H9 (cell line): ENCODE measurements around the gene LSP1. TPM values are rescaled to one million over a fixed set of nuclear protein-coding genes. Genes with fewer than 3 reads are reported as not detected.

Source experiments
- DNase-seq: peaks from one replicate; pipeline ENCODE4 v3.0.0-alpha.2; 2017
- H2AFZ ChIP-seq: one replicate; pipeline ENCODE4 v1.6.1; 2013; ENCODE audit warnings: mild to moderate bottlenecking, low read length, control low read depth, moderate library complexity
- H2AK5ac ChIP-seq: 2 replicates; pipeline ENCODE4 v1.6.1; 2013; ENCODE audit warnings: low read length, control low read depth, mixed read lengths; ENCODE audit not compliant: insufficient read length
- H2BK120ac ChIP-seq: one replicate; pipeline ENCODE4 v1.6.1; 2013; ENCODE audit warnings: low read depth, mild to moderate bottlenecking, low read length, control low read depth, inconsistent platforms; ENCODE audit not compliant: poor library complexity, severe bottlenecking
- H2BK12ac ChIP-seq: 2 replicates; pipeline ENCODE4 v1.6.1; 2013; ENCODE audit warnings: low read length, control low read depth, mixed read lengths, low read depth; ENCODE audit not compliant: insufficient read length
- H2BK15ac ChIP-seq: 2 replicates; pipeline ENCODE4 v1.6.1; 2013; ENCODE audit warnings: low read depth, low read length, control low read depth
- H2BK20ac ChIP-seq: one replicate; pipeline ENCODE4 v1.6.1; 2013; ENCODE audit warnings: low read depth, mild to moderate bottlenecking, low read length, control low read depth, inconsistent platforms; ENCODE audit not compliant: poor library complexity, severe bottlenecking
- H2BK5ac ChIP-seq: 2 replicates; pipeline ENCODE4 v1.6.1; 2013; ENCODE audit warnings: low read length, control low read depth, mixed read lengths; ENCODE audit not compliant: insufficient read length
- H3K14ac ChIP-seq: 2 replicates; pipeline ENCODE4 v1.6.1; 2013; ENCODE audit warnings: low read length, control low read depth; ENCODE audit not compliant: insufficient read depth
- H3K18ac ChIP-seq: 2 replicates; pipeline ENCODE4 v1.6.1; 2013; ENCODE audit warnings: low read depth, mild to moderate bottlenecking, mixed read lengths, low read length, control low read depth; ENCODE audit not compliant: insufficient read length
- H3K23ac ChIP-seq: 2 replicates; pipeline ENCODE4 v1.6.1; 2013; ENCODE audit warnings: low read length, control low read depth, mixed read lengths, low read depth; ENCODE audit not compliant: insufficient read length
- H3K23me2 ChIP-seq: 2 replicates; pipeline ENCODE4 v1.6.1; 2013; ENCODE audit warnings: low read depth, mild to moderate bottlenecking, mixed read lengths, low read length, control low read depth; ENCODE audit not compliant: insufficient read length, poor library complexity, severe bottlenecking
- H3K27ac ChIP-seq: 2 replicates; pipeline ENCODE4 v1.5.1; 2013; ENCODE audit warnings: low read length, control low read depth, mixed read lengths, low read depth; ENCODE audit not compliant: insufficient read length
- H3K27me3 ChIP-seq: 2 replicates; pipeline ENCODE4 v1.6.1; 2013; ENCODE audit warnings: low read length, control low read depth, inconsistent platforms; ENCODE audit not compliant: insufficient read depth
- H3K4ac ChIP-seq: 2 replicates; pipeline ENCODE4 v1.6.1; 2013; ENCODE audit warnings: low read depth, mild to moderate bottlenecking, control low read depth, inconsistent platforms, low read length, moderate library complexity
- H3K4me1 ChIP-seq: 2 replicates; pipeline ENCODE4 v1.6.1; 2013; ENCODE audit warnings: low read length, control low read depth, inconsistent platforms; ENCODE audit not compliant: insufficient read depth
- H3K4me2 ChIP-seq: 2 replicates; pipeline ENCODE4 v1.6.1; 2013; ENCODE audit warnings: low read length, control low read depth, mixed read lengths; ENCODE audit not compliant: insufficient read length, insufficient read depth
- H3K56ac ChIP-seq: 2 replicates; pipeline ENCODE4 v1.6.1; 2013; ENCODE audit warnings: low read depth, mild to moderate bottlenecking, mixed read lengths, low read length, control low read depth; ENCODE audit not compliant: insufficient read length
- H3K79me1 ChIP-seq: 2 replicates; pipeline ENCODE4 v1.6.1; 2013; ENCODE audit warnings: low read depth, mild to moderate bottlenecking, moderate library complexity, low read length, control low read depth, inconsistent platforms; ENCODE audit not compliant: insufficient read depth, poor library complexity, severe bottlenecking
- H3K79me2 ChIP-seq: 2 replicates; pipeline ENCODE4 v1.6.1; 2013; ENCODE audit warnings: low read length, control low read depth, inconsistent platforms; ENCODE audit not compliant: insufficient read depth
- H3K9ac ChIP-seq: 2 replicates; pipeline ENCODE4 v1.6.1; 2013; ENCODE audit warnings: low read length, control low read depth, mixed read lengths; ENCODE audit not compliant: insufficient read length; ENCODE audit errors: extremely low read depth
- H3K9me3 ChIP-seq: one replicate; pipeline ENCODE4 v1.6.1; 2013; ENCODE audit warnings: low read depth, low read length, inconsistent platforms; ENCODE audit not compliant: control insufficient read depth
- H3T11ph ChIP-seq: one replicate; pipeline ENCODE4 v1.6.1; 2013; ENCODE audit warnings: mild to moderate bottlenecking, low read length, control low read depth, inconsistent platforms
- H4K20me1 ChIP-seq: one replicate; pipeline ENCODE4 v1.6.1; 2013; ENCODE audit not compliant: control insufficient read depth, insufficient read length, insufficient read depth
- H4K5ac ChIP-seq: 2 replicates; pipeline ENCODE4 v1.6.1; 2013; ENCODE audit warnings: low read depth, mild to moderate bottlenecking, mixed read lengths, low read length, control low read depth; ENCODE audit not compliant: insufficient read length
- H4K8ac ChIP-seq: replicated peaks from 2 replicates; pipeline ENCODE4 v1.6.1; 2013; ENCODE audit warnings: low read length, control low read depth, mixed read lengths, low read depth; ENCODE audit not compliant: insufficient read length
- H4K91ac ChIP-seq: 2 replicates; pipeline ENCODE4 v1.6.1; 2013; ENCODE audit warnings: low read depth, mild to moderate bottlenecking, moderate library complexity, mixed read lengths, low read length, control low read depth; ENCODE audit not compliant: insufficient read length
- H3K27ac Mint-ChIP-seq, 3 experiments: 2 replicates in 2 of 3; 3 replicates in 1 of 3; pipeline ENCODE4 v1.8.0; 2020 to 2021; ENCODE audit warnings: mixed read lengths in 3 of 3, mild to moderate bottlenecking in 1 of 3, moderate library complexity in 1 of 3
- H3K27me3 Mint-ChIP-seq: 2 replicates; pipeline ENCODE4 v1.8.0; 2021; ENCODE audit warnings: low read depth, mild to moderate bottlenecking, moderate library complexity, mixed read lengths
- H3K36me3 Mint-ChIP-seq, 3 experiments: 2 replicates in 2 of 3; 3 replicates in 1 of 3; pipeline ENCODE4 v1.8.0; 2020 to 2021; ENCODE audit warnings: low read depth in 3 of 3, mixed read lengths in 3 of 3; ENCODE audit not compliant: insufficient read depth in 1 of 3
- H3K4me1 Mint-ChIP-seq, 2 experiments: 2 replicates each; pipeline ENCODE4 v1.8.0; 2020; ENCODE audit warnings: mixed read lengths in 2 of 2
- H3K4me3 Mint-ChIP-seq, 2 experiments: 2 replicates in 1 of 2; 3 replicates in 1 of 2; pipeline ENCODE4 v1.8.0; 2020 to 2021; ENCODE audit warnings: mild to moderate bottlenecking in 2 of 2, mixed read lengths in 2 of 2, moderate library complexity in 1 of 2
- H3K9me3 Mint-ChIP-seq, 2 experiments: 2 replicates in 1 of 2; 3 replicates in 1 of 2; pipeline ENCODE4 v1.8.0; 2020; ENCODE audit warnings: mild to moderate bottlenecking in 2 of 2, mixed read lengths in 2 of 2, moderate library complexity in 1 of 2
- WGBS: extraction: QIAGEN DNeasy Blood & Tissue Kit; methylation state at CpG from one replicate; pipeline ENCODE4 v1.1.7; 2013; ENCODE audit warnings: missing lambda C conversion rate, low lambda C conversion rate, mixed read lengths; ENCODE audit not compliant: insufficient read length; ENCODE audit errors: extremely low coverage; 5-methylcytosine and 5-hydroxymethylcytosine counted together
- total RNA-seq: library from RNA; stranded (reverse); gene quantifications from 2 replicates; pipeline ENCODE4 v1.2.1, GENCODE V29; 2021
- TF ChIP-seq, protein P1 (sequence below): fragments of 200-600 bp; sonication (generic); conservative IDR thresholded peaks from 3 replicates; pipeline ENCODE4 v1.8.0; 2021; ENCODE audit warnings: antibody characterized with exemption, mild to moderate bottlenecking

The LSP1 gene
- total RNA-seq, 1 experiment from 2014 or later, result not detected

DNA sequence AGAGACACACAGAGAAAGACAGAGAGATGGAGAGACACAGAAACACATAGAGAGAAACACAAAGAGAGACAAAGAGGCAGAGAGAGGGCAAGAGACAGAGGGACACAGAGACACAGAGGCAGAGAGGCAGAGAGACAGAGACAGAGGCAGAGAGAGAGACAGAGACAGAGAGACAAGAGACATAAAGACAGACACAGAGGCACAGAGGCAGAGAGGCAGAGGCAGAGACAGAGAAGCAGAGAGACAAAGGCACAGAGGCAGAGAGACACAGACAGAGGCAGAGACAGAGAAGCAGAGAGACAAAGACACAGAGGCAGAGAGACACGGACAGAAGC lies 7.8 kb upstream of the LSP1 start:
- Histone ChIP-seq H2BK120ac (no peak overlapping the region), H3K56ac (no peak overlapping the region), H4K20me1 (no peaks in the 10 kb centered on the region), H2BK12ac (no peak overlapping the region), H3K9me3 (no peaks in the 10 kb centered on the region), H2BK15ac (no peak overlapping the region), H3K4me1 (no peaks in the 10 kb centered on the region), H3K18ac (no peak overlapping the region), H3K79me1 (no peaks in the 10 kb centered on the region), H3K79me2 (no peaks in the 10 kb centered on the region), H3T11ph (no peak overlapping the region), H3K27ac (no peak overlapping the region), H3K4ac (no peak overlapping the region), H3K23ac (no peak overlapping the region), H2BK20ac (no peak overlapping the region), H2AFZ (no peak overlapping the region), H3K27me3 (no peaks in the 10 kb centered on the region), H2AK5ac (no peak overlapping the region), H3K4me2 (no peak overlapping the region), H4K91ac (no peak overlapping the region), H3K23me2 (no peaks in the 10 kb centered on the region), H2BK5ac (no peak overlapping the region), H4K5ac (no peak overlapping the region), H4K8ac (no peak overlapping the region), H3K9ac (no peak overlapping the region), H3K14ac (no peak overlapping the region)
- no peaks in the 10 kb centered on the region for H3K36me3 Mint-ChIP-seq
- H3K4me3 Mint-ChIP-seq, result no peak overlapping the region
- H3K27ac Mint-ChIP-seq, result peak overlapping the region in 1 of 3 experiments; percentile 4; a peak in 1 of 7 replicates
- TF ChIP-seq, protein P1, sequence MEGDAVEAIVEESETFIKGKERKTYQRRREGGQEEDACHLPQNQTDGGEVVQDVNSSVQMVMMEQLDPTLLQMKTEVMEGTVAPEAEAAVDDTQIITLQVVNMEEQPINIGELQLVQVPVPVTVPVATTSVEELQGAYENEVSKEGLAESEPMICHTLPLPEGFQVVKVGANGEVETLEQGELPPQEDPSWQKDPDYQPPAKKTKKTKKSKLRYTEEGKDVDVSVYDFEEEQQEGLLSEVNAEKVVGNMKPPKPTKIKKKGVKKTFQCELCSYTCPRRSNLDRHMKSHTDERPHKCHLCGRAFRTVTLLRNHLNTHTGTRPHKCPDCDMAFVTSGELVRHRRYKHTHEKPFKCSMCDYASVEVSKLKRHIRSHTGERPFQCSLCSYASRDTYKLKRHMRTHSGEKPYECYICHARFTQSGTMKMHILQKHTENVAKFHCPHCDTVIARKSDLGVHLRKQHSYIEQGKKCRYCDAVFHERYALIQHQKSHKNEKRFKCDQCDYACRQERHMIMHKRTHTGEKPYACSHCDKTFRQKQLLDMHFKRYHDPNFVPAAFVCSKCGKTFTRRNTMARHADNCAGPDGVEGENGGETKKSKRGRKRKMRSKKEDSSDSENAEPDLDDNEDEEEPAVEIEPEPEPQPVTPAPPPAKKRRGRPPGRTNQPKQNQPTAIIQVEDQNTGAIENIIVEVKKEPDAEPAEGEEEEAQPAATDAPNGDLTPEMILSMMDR, result no peak
- no peak for DNase-seq
- H3K27me3 Mint-ChIP-seq, result peaks cover 24% of the 10 kb centered on the region
- H3K9me3 Mint-ChIP-seq, result no peaks in the 10 kb centered on the region
- H3K4me1 Mint-ChIP-seq, result peaks cover 2 to 7% of the 10 kb centered on the region in 2 experiments; a peak in 3 of 4 replicates
- no CpG with 5 or more reads among the region's 1 CpG for whole genome bisulfite sequencing
